K562 (cell line): ENCODE data around the gene PDZK1.

Experiments used
- ARHGAP35 ChIP-seq: fragments of 450-650 bp; IDR thresholded peaks from 2 replicates; pipeline ENCODE4 v1.6.1; 2018; ENCODE audit not compliant: partially characterized antibody
- CHD2 ChIP-seq: IDR thresholded peaks from 2 replicates; pipeline ENCODE4 v1.6.1; 2011; ENCODE audit warnings: low read depth, low read length
- E4F1 ChIP-seq: fragments of 250-450 bp; sonication (Bioruptor Pico); IDR thresholded peaks from 2 replicates; pipeline ENCODE4 v1.5.0; 2021; ENCODE audit warnings: mild to moderate bottlenecking, borderline replicate concordance
- EP300 ChIP-seq: IDR thresholded peaks from 2 replicates; pipeline ENCODE4 v1.6.1; 2012; ENCODE audit warnings: low read length, improper control_type of control experiment
- FOXJ2 ChIP-seq: fragments of 200-800 bp; sonication (Bioruptor generic); IDR thresholded peaks from 2 replicates; pipeline ENCODE4 v1.6.1; 2016; ENCODE audit warnings: missing genetic modification characterization, missing compliant biosample characterization
- GABPA ChIP-seq: fragments of 200-800 bp; sonication (Bioruptor generic); conservative IDR thresholded peaks from 2 replicates; pipeline ENCODE4 v1.6.1; 2016; ENCODE audit warnings: low read depth, missing genetic modification characterization, missing compliant biosample characterization
- MXI1 ChIP-seq: IDR thresholded peaks from 2 replicates; pipeline ENCODE4 v1.6.1; 2011; ENCODE audit warnings: low read depth, mild to moderate bottlenecking, improper control_type of control experiment, low read length
- POLR2A ChIP-seq: fragments of 450-650 bp; conservative IDR thresholded peaks from 2 replicates; pipeline ENCODE4 v1.6.1; 2016
- RBM22 ChIP-seq: fragments of 200-400 bp; formaldehyde crosslinking; IDR thresholded peaks from 2 replicates; pipeline ENCODE4 v1.6.1; 2018; ENCODE audit warnings: low read length, low read depth; ENCODE audit not compliant: poor library complexity, severe bottlenecking
- SIN3A ChIP-seq, 2 experiments: fragments of 150-350 bp in 1 of 2; IDR thresholded peaks; 2 replicates each; pipeline ENCODE4 v1.6.1; 2011 to 2016; ENCODE audit warnings: borderline replicate concordance in 2 of 2, low read depth in 2 of 2, low read length in 2 of 2, mild to moderate bottlenecking in 2 of 2, moderate library complexity in 2 of 2; ENCODE audit not compliant: control insufficient read depth in 1 of 2
- TAF1 ChIP-seq: IDR thresholded peaks from 2 replicates; pipeline ENCODE4 v1.6.1; 2011; ENCODE audit warnings: mild to moderate bottlenecking, low read length, moderate library complexity; ENCODE audit not compliant: insufficient read depth, control insufficient read depth, severe bottlenecking; ENCODE audit errors: extremely low read depth
- TAF7 ChIP-seq: fragments of 450-650 bp; IDR thresholded peaks from 2 replicates; pipeline ENCODE4 v1.6.1; 2016; ENCODE audit warnings: missing genetic modification characterization, missing compliant biosample characterization
- ZNF347 ChIP-seq: fragments of 450-650 bp; formaldehyde crosslinking; IDR thresholded peaks from 2 replicates; pipeline ENCODE4 v1.4.0; 2020; ENCODE audit warnings: low read depth, mild to moderate bottlenecking, moderate library complexity

GRCh38 chr1:145710291-145711027 is 3.3 kb upstream of the PDZK1 start:
- TF ChIP-seq GABPA (tag) = no peak
- no peak for TF ChIP-seq SIN3A (IDR thresholded peaks at IDR 0.05; ENCODE audit: borderline replicate concordance in 2 of 2, control insufficient read depth in 1 of 2, low read depth in 2 of 2, low read length in 2 of 2)
- no peak for TF ChIP-seq MXI1
- TF ChIP-seq EP300 = no peak
- TF ChIP-seq POLR2A = no peak
- no peak for TF ChIP-seq RBM22
- TF ChIP-seq FOXJ2 (tag) = no peak
- TF ChIP-seq ARHGAP35 = no peak
- TF ChIP-seq TAF1 = no peak
- TF ChIP-seq E4F1 (CRISPR knock-in tag) = no peak
- TF ChIP-seq TAF7 = no peak
- TF ChIP-seq CHD2 = no peak
- TF ChIP-seq ZNF347 (CRISPR knock-in tag) = no peak
